Measurements from ENCODE around the gene AKT2. TPM values are rescaled to one million over a fixed set of nuclear protein-coding genes. Genes with fewer than 3 reads are reported as not detected.
A peak's percentile ranks its signal among the peaks of the same experiment; 100 is the strongest.

AKT2 gene
- total RNA-seq, 4 donors from 2014 or later = 88.0 to 387 (median 102) TPM

DNA sequence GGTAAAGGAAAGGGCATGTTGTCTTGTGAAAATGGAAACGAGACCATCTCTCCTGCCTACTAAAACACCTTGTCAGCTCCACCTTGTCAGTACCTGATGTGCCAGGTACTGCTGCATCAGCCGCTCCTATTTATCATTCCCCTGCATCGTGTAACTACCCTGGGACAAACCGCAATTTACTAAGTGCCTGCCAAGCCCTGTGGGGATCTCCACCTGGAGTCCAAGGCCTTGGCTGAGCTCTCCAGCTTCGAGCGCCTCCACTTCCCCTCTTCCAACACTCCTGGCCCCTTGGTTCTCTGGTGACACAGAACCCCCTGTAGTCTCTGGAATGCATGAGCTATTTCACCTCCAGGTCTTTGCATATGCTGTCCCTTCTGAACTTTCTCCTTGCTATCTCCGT is 32.8 kb downstream of the AKT2 start:
- no peak overlapping the region for H3K4me3 ChIP-seq
- H3K27ac ChIP-seq = peak overlapping the region in 3 of 4 donors; percentile 35 to 95 (median 61)
- H3K4me1 ChIP-seq = peaks cover 15 to 49% of the 10 kb centered on the region in 2 donors
- intact Hi-C loops (cut with DNase I; ENCODE audit: low total_unique reads) = no loop called here
- no peaks in the 10 kb centered on the region for H3K27me3 ChIP-seq
- no peaks in the 10 kb centered on the region for H3K9me3 ChIP-seq
- H3K36me3 ChIP-seq = peaks cover 0 to 32% of the 10 kb centered on the region in 2 donors
- in situ Hi-C loops (cut with MboI; ENCODE audit: low sequenced_read_pairs in 4 of 4) = no loop called here
- ATAC-seq (no peak), DNase-seq (no peak)
- TF ChIP-seq, protein P1, sequence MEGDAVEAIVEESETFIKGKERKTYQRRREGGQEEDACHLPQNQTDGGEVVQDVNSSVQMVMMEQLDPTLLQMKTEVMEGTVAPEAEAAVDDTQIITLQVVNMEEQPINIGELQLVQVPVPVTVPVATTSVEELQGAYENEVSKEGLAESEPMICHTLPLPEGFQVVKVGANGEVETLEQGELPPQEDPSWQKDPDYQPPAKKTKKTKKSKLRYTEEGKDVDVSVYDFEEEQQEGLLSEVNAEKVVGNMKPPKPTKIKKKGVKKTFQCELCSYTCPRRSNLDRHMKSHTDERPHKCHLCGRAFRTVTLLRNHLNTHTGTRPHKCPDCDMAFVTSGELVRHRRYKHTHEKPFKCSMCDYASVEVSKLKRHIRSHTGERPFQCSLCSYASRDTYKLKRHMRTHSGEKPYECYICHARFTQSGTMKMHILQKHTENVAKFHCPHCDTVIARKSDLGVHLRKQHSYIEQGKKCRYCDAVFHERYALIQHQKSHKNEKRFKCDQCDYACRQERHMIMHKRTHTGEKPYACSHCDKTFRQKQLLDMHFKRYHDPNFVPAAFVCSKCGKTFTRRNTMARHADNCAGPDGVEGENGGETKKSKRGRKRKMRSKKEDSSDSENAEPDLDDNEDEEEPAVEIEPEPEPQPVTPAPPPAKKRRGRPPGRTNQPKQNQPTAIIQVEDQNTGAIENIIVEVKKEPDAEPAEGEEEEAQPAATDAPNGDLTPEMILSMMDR (IDR thresholded peaks at IDR 0.05 in 4 of 5, conservative IDR thresholded peaks at IDR 0.05 in 1 of 5) = no peak
- TF ChIP-seq POLR2A (IDR thresholded peaks at IDR 0.05) = no peak

DNA sequence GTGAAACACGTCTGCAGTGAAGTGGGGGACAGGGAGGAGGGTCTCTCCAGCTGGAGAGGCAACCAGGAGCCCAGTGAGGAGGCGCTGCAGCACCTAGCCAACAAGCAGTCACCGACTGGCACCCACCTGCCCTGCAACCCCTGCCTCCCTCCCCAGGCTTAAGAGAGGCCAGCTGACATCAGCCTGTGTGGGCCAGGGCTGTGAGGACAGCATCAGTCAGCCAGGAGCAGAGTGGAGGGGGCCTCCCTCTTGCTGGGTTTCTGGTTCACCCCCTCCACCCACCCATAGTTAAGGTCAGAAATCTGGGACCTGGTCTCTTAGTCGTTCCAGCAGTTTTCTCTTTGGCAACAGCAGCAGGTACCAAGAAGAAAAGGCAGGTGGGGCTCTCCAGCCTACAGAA is 33.2 kb downstream of the AKT2 start:
- TF ChIP-seq, protein P1 (IDR thresholded peaks at IDR 0.05 in 4 of 5, conservative IDR thresholded peaks at IDR 0.05 in 1 of 5) = no peak
- no peak for TF ChIP-seq POLR2A (IDR thresholded peaks at IDR 0.05)
- no peaks in the 10 kb centered on the region for H3K9me3 ChIP-seq
- in situ Hi-C loops (cut with MboI; ENCODE audit: low sequenced_read_pairs in 4 of 4) (no loop called here), intact Hi-C loops (cut with DNase I; ENCODE audit: low total_unique reads) (no loop called here)
- no peaks in the 10 kb centered on the region for H3K27me3 ChIP-seq
- DNase-seq (no peak), ATAC-seq (no peak)
- peak overlapping the region in 3 of 4 donors; percentile 19 to 95 (median 19) for H3K27ac ChIP-seq
- peaks cover 13 to 49% of the 10 kb centered on the region in 2 donors for H3K4me1 ChIP-seq
- peaks cover 0 to 32% of the 10 kb centered on the region in 2 donors for H3K36me3 ChIP-seq
- no peak overlapping the region for H3K4me3 ChIP-seq

DNA sequence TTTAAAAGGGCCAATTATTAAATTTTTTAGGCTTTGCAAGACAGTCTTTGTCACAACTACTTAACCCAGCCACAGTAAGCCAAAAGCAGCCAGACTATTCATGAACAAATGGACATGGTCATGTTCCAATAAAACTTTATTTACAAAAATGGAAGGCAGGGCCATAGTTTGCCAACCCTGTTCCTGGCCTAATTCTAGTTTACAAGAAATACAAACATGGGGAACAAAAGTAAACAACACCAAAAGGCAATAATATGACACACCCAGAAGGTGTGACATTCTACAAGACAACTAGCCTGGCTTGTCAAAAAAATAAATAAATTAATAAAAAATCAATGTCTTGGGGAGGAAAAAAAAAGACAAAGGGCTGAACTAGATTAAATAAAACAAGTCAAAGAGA is 33.9 kb downstream of the AKT2 start:
- intact Hi-C loops (cut with DNase I; ENCODE audit: low total_unique reads) (no loop called here), in situ Hi-C loops (cut with MboI; ENCODE audit: low sequenced_read_pairs in 4 of 4) (no loop called here)
- H3K36me3 ChIP-seq = peaks cover 0 to 30% of the 10 kb centered on the region in 2 donors
- H3K9me3 ChIP-seq = no peaks in the 10 kb centered on the region
- peaks cover 13 to 48% of the 10 kb centered on the region in 2 donors for H3K4me1 ChIP-seq
- H3K4me3 ChIP-seq = no peak overlapping the region
- TF ChIP-seq, protein P1 (IDR thresholded peaks at IDR 0.05 in 4 of 5, conservative IDR thresholded peaks at IDR 0.05 in 1 of 5) = no peak
- TF ChIP-seq POLR2A (IDR thresholded peaks at IDR 0.05) = no peak
- ATAC-seq (no peak), DNase-seq (no peak)
- no peaks in the 10 kb centered on the region for H3K27me3 ChIP-seq
- H3K27ac ChIP-seq = peak overlapping the region in 1 of 4 donors; percentile 95

DNA sequence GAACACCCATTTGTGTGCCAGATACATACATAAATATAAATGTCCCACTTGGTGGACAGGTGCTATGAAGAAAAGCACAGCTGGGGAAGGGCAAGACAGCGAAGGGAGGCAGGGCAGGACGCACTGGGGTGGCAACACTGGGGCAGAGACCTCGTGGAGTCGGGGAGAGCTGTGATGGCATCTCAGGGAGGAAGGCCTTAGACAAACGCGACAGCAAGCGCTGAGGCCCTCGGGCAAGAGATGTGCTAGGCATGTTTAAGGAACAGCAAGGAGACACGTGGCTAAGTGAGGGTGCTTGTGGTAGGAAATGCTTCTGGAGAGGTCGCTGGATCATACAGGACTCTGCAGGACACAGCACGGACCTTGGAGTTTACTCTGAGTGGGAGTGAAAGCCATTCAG is 35.4 kb downstream of the AKT2 start:
- Histone ChIP-seq H3K27me3 (no peaks in the 10 kb centered on the region), H3K36me3 (peaks cover 0 to 16% of the 10 kb centered on the region in 2 donors), H3K27ac (peak overlapping the region in 3 of 4 donors; percentile 33 to 37 (median 35)), H3K4me1 (peaks cover 20 to 59% of the 10 kb centered on the region in 2 donors), H3K4me3 (no peak overlapping the region), H3K9me3 (no peaks in the 10 kb centered on the region)
- ATAC-seq (no peak), DNase-seq (no peak)
- in situ Hi-C loops (cut with MboI; ENCODE audit: low sequenced_read_pairs in 4 of 4) (no loop called here), intact Hi-C loops (cut with DNase I; ENCODE audit: low total_unique reads) (no loop called here)
- TF ChIP-seq, protein P1 (IDR thresholded peaks at IDR 0.05 in 4 of 5, conservative IDR thresholded peaks at IDR 0.05 in 1 of 5) = no peak
- no peak for TF ChIP-seq POLR2A (IDR thresholded peaks at IDR 0.05)

DNA sequence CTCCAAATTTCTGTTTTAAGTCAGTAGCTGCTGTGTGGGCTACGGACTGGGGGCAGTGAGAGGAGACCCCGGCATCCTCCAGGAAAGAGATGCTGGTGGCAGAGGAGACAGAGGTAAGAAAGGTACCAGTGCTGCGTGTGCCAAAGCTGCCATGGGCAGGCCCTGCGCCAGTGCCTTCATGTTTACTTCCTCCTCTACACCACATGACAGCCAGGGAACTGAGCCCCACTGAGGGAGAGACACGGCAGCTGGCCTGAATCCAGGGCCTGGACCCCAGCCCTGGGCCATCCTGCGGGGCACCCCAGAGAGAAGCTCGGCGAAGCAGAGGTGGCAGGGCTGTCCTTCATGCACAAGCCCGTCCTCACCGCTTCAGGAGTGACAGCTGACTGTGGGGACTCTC is 35.9 kb downstream of the AKT2 start:
- intact Hi-C loops (cut with DNase I; ENCODE audit: low total_unique reads) = no loop called here
- peak overlapping the region; percentile 23 to 37 (median 34) for H3K27ac ChIP-seq
- H3K4me1 ChIP-seq = peaks cover 20 to 61% of the 10 kb centered on the region in 2 donors
- H3K36me3 ChIP-seq = peaks cover 0 to 10% of the 10 kb centered on the region in 2 donors
- in situ Hi-C loops (cut with MboI; ENCODE audit: low sequenced_read_pairs in 4 of 4) = no loop called here
- TF ChIP-seq, protein P1 (IDR thresholded peaks at IDR 0.05 in 4 of 5, conservative IDR thresholded peaks at IDR 0.05 in 1 of 5) = no peak
- no peak for TF ChIP-seq POLR2A (IDR thresholded peaks at IDR 0.05)
- no peaks in the 10 kb centered on the region for H3K27me3 ChIP-seq
- no peak for ATAC-seq
- no peak for DNase-seq
- H3K4me3 ChIP-seq = no peak overlapping the region
- H3K9me3 ChIP-seq = no peaks in the 10 kb centered on the region

Measured in gastrocnemius medialis (tissue), 4 donors.